IPS-NIHi11 (cell line): ENCODE data around the gene EIF2S3B.
"Not testable (repeated sequence)": the region's sequence is repeated elsewhere in the genome, so short reads cannot be mapped to it uniquely, and the experiment has no call there.

ENCODE experiments used
- DNase-seq: peaks from one replicate; pipeline ENCODE4 v3.0.0; 2012; ENCODE audit warnings: mixed read lengths, low spot score

The EIF2S3B gene

DNA sequence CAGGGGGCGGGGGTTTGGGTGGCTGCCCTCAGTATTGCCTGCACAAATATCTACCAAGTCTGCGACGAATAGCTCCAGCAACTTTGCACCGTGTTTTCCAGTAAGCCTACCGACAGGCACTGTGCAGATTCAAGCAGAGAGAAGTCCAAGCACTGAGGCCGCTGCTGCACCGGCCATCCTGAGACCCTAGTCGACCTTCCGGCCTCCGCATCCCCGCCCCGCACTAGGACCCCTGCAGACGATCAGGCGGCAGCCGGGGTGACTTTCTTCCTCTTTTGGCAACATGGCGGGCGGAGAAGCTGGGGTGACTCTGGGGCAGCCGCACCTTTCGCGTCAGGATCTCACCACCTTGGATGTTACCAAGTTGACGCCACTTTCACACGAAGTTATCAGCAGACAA, at the start of gene EIF2S3B:
Gene EIF2S3B, plus strand, starts transcription at position 271 of the 400 bp plus-strand sequence. Its CDS starts 13 bp downstream, at position 284.
- DNase-seq = no peak

DNA sequence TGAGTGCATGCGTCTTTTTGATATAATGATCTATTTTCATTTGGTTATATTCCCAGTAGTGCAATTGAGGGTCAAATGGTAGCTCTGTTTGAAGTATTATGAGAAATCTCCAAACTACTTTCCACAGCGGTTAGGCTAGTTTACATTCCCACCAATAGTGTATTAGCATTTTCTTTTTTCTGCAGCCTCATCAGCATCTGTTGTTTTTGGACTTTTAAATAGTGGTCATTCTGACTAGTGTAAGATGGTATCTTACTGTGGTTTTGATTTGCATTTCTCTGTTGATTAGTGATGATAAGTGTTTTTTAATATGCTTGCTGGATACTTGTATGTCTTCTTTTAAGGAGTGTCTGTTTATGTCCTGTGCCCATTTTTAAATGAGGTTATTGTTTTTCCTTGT, 48.8 kb upstream of the EIF2S3B start:
- DNase-seq = no peak

GRCh38 chr12:10457760-10458159, 47.9 kb upstream of the EIF2S3B start:
- peak; percentile 13 for DNase-seq

DNA sequence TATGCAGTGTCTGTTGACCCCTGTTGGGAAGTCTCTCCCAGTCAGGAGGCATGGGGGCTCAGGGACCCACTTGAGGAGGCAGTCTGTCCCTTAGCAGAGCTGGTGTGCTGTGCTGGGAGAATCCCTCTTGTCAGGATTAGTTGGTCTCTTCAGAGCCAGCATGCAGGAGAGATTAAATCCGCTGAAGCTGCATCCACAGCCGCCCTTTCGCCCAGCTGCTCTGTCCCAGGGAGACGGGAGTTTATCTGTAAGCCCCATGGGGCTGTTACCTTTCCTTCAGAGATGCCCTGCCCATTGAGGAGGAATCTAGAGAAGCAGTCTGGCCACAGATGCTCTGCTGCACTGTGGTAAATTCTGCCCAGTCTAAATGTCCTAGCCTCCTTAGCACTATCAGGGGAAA, 39.4 kb upstream of the EIF2S3B start:
- no peak for DNase-seq

DNA sequence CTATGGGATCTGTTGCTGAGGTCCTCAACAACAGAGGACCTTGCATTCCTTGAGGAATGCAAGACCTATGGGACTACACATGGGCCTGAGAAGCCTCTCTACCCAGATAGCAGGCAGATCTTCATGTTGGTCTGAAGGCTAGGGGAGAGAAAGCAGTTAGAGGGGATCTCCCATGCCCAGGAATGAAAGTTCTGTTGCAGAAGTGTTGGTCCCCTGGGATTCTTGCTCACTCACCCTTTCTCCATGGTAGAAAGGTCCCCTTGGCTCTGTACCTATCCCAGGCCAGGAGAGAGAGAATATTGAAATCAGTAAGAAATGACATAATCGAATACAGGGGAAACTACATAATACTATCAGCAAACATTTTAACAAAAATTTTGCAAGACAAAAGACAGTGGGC, 36.0 kb upstream of the EIF2S3B start:
- DNase-seq = no peak

DNA sequence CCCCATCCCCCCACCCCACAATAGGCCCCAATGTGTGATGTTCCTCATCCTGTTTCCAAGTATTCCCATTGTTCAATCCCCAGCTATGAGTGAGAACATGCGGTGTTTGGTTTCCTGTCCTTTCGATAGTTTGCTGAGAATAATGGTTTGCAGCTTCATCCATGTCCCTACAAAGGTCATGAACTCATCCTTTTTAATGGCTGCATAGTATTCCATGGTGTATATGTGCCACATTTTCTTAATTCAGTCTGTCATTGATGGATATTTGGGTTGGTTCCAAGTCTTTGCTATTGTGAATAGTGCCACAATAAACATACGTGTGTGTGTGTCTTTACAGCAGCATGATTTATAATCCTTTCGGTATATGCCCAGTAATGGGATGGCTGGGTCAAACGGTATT, 32.9 kb upstream of the EIF2S3B start:
- not testable (repeated sequence) for DNase-seq

GRCh38 chr12:10481901-10482300, 23.8 kb upstream of the EIF2S3B start:
- DNase-seq = not testable (repeated sequence)

GRCh38 chr12:10487328-10487727, 18.4 kb upstream of the EIF2S3B start:
- DNase-seq = not testable (repeated sequence)

GRCh38 chr12:10491766-10492165, 13.9 kb upstream of the EIF2S3B start:
- no peak for DNase-seq

DNA sequence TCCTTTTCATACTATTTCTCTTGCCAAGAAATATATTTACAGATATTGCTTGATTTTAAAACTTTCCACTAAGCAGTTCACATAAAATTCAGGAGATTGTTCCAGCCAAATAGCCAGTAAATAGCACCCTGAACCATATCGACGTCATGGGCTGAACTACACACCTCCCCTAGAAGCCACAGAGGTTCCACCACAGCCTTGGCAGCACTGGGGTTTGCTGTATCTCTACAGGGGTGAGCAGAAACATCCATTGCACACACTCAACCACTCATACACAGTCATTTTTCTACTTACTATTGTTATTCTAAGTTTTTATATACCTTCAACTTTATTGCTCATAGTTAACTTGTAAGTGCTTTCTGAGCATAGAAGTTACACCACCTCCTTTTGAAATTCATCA, 8.1 kb upstream of the EIF2S3B start:
- no peak for DNase-seq

- no peak for DNase-seq
These were observed 7.6 kb upstream of the EIF2S3B start for GRCh38 chr12:10498042-10498441.

DNA sequence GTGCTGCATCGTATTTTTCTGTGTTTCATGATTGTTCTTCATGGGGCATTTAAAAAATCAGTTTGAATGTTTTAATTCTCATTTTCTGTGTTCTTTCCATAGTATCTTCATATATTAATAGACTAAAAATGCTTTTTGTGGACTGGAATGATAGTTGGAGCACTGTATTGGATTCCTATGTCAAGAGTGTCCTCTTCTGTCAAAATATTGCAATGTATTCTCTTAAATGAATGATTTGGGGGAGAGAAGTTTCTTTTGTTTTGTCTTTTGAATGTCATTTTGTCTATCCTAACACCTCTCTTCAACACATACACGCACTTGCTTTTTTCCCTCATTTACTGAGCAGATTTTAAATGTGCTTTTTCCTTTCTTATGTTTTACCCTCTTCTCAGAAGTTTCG, 4.7 kb upstream of the EIF2S3B start:
- DNase-seq = no peak

DNA sequence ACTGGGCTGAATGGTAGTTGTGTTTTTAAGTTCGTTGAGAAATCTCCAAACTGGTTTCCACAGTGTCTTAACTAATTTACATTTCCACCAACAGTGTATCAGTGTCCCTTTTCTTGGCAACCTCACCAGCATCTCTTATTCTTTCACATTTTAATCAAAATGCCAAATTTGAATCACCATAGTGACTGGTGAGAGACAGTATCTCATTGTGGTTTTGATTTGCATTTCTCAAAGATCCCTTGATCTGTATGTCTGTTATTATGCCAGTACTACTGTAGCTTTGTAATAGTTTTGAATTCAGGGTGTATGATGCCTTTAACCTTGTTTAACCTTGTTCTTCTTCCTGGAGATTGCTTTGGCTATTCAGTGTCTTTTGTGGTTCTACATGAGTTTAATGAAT, 2.2 kb upstream of the EIF2S3B start:
- no peak for DNase-seq

DNA sequence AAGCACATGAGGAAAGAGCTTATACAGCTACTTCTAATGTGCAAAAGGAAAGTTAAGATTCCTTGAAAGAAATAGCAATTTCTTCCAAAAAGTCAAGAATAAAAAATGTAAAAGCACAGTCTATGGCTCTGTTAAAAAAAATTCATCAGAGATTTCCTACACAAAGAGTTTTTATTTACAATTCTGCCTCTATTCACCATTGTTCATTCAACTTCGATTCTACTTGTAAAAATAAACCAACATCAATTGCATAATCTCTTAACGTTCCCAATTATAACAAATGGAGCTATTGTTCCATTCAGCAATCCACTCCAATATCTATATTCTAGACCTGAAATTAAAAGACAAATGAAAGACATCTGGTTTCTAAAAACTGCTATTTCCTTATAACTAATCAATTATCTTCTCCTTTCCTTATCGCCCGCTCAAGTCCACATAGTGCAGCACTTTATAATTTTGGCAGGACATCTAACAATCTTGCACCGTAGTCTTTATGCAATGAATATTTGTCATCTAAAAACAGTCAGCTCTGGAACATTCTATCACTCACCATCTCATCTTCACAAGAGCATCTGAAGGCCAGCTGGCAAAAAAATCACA, 6.2 kb downstream of the EIF2S3B start:
- DNase-seq = no peak

- no peak for DNase-seq
These were observed 7.1 kb downstream of the EIF2S3B start for GRCh38 chr12:10512798-10513197.

- no peak for DNase-seq
These were observed 15.9 kb downstream of the EIF2S3B start for GRCh38 chr12:10521555-10521954.

DNA sequence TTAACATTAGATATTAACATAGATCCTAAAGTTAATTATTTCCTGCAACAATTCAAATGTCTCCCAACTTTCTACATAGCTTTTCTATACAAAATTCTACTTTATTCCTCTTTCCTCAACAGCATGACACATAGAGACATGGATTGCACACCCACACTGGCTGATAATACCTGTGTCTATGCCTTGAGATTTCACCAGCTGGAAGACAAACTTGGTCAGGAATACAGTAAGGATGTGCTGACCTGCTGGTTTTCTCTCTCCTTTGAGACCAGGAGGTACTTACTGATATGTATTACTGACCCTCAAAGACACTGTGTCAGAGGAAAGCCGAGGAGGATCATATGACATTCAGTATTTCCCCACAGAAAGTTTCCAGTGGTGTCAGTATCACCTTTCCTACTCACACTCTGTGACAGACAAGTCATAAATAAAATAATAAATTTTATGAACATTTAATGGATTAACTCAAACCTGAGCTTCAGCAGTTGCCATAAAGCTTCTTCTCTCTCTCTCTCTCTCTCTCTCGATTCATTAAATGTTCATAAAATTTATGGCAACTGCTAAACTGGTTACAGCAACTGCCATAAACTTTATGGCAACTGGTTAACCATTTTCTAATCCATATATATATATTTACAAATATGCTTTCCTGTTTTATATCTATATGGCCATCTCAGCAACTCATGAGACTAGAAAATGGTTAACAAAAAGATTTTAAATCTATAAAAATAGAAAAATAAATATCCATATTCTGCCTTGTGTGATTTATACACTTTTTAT, 22.7 kb downstream of the EIF2S3B start:
- DNase-seq = no peak

DNA sequence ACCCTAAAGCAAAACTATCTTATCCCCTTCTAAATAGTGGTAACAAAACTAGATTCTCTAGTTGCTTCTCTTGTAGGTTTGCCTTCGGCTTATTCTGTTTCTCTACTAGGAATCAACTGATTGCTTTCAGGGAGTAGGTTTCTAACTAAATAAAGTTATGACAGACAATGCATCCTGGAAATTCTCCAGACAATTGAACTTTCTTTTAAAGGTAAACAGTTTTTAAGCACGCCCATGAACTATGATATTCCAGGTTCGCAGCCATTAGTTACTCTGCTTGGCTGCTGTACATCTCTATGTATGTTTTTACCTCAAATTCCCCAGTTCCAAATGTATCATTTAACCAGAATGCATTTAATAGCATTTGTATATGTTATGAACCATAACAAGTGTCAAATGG, 23.9 kb downstream of the EIF2S3B start:
- DNase-seq = no peak

DNA sequence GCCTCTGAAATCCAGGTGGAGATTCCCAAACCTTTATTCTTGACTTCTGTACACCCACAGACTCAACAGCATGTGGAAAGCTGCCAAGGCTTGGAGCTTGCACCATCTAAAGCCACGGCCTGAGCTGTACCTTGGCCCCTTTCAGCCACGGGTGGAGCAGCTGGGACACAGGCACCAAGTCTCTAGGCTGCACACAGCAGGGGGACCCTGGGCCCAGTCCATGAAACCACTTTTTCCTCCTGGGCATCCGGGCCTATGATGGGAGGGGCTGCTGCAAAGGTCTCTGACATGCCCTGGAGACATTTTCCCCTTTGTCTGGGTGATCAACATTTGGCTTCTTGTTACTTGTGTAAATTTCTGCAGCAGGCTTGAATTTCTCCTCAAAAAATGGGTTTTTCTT, 32.0 kb downstream of the EIF2S3B start:
- DNase-seq = no peak

DNA sequence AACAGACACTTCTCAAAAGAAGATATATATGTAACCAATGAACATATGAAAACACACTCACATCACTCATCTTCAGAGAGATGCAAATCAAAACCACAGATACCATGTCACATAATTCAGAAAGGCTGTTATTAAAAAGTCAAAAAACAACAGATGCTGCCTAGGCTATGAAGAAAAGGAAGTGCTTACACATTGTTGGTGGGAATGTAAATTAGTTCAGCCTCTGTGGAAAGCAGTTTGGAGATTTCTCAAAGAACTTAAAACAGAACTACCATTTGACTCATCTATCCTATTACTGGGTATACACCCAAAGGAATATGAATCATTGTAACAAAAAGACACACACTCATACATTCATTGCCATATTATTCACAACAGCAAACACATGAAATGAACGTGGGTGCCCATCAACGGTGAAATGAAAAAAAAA, 35.1 kb downstream of the EIF2S3B start:
- DNase-seq = no peak

DNA sequence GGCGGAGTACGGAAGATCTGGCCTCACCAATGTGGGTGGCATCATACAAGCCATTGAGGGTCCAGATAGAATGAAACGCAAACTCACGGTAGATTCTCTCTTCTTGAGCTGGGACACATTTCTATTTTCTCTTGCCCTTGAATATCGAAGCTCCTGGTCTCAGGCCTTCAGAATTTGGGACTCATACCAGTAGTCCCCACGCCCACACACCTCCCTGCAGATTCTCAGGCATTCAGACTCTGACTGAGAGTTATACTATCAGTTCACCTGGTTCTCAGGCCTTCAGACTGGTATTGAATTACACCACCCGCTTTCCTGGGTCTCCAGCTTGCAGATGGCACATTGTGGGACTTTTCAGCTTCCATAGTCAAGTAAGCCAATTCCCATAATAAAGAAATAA, 37.8 kb downstream of the EIF2S3B start:
- DNase-seq = no peak

DNA sequence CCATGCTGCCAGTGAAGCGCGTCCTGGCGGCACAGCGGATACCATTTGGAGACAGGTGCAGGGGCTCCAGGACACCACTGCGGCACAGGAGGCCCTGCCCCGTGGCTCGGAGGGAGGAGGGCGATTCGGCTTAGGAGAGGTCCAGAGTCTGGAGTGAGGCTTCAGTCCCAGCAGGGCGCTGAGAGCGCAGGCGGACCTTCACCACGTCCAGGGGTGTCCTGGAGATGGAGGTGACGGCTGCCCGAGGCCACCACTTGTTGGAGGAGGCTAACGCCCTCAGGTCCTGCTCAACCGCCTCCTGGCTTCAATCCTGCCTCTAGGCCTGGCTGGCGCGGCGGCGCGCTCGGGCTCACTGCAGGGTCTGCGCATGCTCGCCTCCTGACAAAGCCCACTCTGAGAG, 45.7 kb downstream of the EIF2S3B start:
- DNase-seq = no peak

DNA sequence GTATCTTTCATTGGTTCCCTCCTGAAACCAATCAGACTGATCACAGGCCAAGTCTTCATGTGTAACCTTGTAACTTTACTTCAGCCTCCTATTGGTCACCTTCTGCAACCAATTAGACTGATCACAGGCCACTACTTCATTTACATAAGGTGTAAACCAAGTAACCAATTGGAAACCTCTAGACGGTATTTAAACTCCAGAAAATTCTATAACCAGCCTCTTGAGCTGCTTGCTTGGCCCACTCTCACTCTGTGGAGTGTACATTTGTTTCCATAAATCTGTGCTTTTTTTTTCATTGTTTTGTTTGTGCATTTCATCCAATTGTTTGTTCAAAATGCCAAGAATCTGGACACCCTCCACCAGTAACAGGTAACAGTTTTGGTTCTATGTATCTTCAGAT, 47.5 kb downstream of the EIF2S3B start:
- no peak for DNase-seq

DNA sequence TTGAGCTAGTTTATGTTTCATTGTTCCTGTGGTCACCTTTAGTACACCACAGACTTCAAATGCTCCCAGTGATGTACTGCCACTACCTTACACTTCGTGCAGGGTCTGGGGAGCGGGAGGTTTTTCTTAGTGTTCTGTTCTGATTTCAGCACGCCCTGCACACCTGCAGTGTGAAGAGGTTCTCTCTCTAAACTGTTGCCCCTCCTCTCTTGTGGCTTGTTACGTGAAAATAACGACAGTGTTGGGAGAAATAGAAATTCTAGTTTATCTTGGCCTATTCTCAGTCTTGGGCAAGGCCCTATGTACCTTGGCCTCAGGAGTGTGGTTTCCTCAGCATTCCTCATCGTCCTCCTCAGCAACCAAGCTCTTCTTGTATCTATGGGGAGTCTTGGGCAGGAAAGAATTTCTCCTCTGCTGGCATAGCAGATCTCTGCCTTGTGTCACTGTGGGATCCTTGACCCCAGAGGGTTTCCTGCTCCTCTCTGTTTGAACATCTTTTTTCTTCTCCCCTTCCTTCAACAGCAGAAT, 48.6 kb downstream of the EIF2S3B start:
- DNase-seq = no peak
